HCT116 (cell line): ENCODE data around the gene ENTPD7. TPM values are rescaled to one million over a fixed set of nuclear protein-coding genes. Genes with fewer than 3 reads are reported as not detected.
A peak's percentile ranks its signal among the peaks of the same experiment; 100 is the strongest.
"Not testable (repeated sequence)": the region's sequence is repeated elsewhere in the genome, so short reads cannot be mapped to it uniquely, and the experiment has no call there.

Source experiments
- ATAC-seq: fragments of 200-7000 bp; cut with Tn5 transposase; 2 replicates; pipeline ENCODE4 v1.9.1; 2020; ENCODE audit warnings: mild to moderate bottlenecking, moderate library complexity
- BruUV-seq: library from RNA; stranded (reverse); fragments of 400-500 nt; replicated peaks from 2 replicates; lab custom pipeline; 2021; lab: Mats Ljungman, UMichigan
- CTCF ChIA-PET: fragments of 300-600 bp; sonication (Branson Sonifier 250); formaldehyde crosslinking; loops from one replicate; lab custom pipeline; 2021; ENCODE audit warnings: antibody characterized with exemption; lab: Charles Lee
- POLR2A ChIA-PET: fragments of 300-600, 350-600 bp; sonication (Branson Sonifier 250); formaldehyde crosslinking; loops from one replicate; lab custom pipeline; 2021; ENCODE audit warnings: antibody characterized with exemption; lab: Charles Lee
- RAD21 ChIA-PET, 2 experiments: fragments of 300-600 bp; sonication (Branson Sonifier 250); formaldehyde crosslinking; loops; one replicate each; lab custom pipeline; 2023; ENCODE audit warnings: low total read pairs in 2 of 2; ENCODE audit not compliant: uncharacterized antibody in 2 of 2, unreplicated experiment in 2 of 2, low non-redundant PET in 1 of 2; lab: Charles Lee
- DNase-seq: peaks from one replicate; pipeline ENCODE4 v3.0.0-alpha.2; 2010; ENCODE audit warnings: low read depth, low spot score
- H2AFZ ChIP-seq: fragments of 200-600 bp; shearing (Covaris generic), sonication (generic); 2 replicates; pipeline ENCODE4 v1.6.1; 2017; ENCODE audit warnings: low read depth, mixed run types, mixed read lengths, antibody characterized with exemption, low read length; ENCODE audit not compliant: poor library complexity, severe bottlenecking
- H3K27ac ChIP-seq: 2 replicates; pipeline ENCODE4 v1.5.1; 2012; ENCODE audit warnings: low read depth, low read length
- H3K27me3 ChIP-seq: fragments of 200-600 bp; sonication (generic); 2 replicates; pipeline ENCODE4 v1.6.1; 2016; ENCODE audit warnings: mixed run types, low read length, mixed read lengths; ENCODE audit not compliant: insufficient read depth
- H3K36me3 ChIP-seq, 2 experiments: fragments of 200-500 bp in 1 of 2; fragments of 200-600 bp in 1 of 2; sonication (Bioruptor generic) in 1 of 2; sonication (generic) in 1 of 2; 2 replicates each; pipeline versions ENCODE4 v1.5.1 to v1.6.1; 2014 to 2016; ENCODE audit warnings: low read length in 2 of 2, inconsistent platforms in 1 of 2, mixed read lengths in 1 of 2, mixed run types in 1 of 2; ENCODE audit not compliant: insufficient read depth in 2 of 2, control insufficient read depth in 1 of 2
- H3K4me1 ChIP-seq, 2 experiments: fragments of 200-600 bp in 1 of 2; sonication (generic) in 1 of 2; 2 replicates each; pipeline versions ENCODE4 v1.5.1 to v1.6.1; 2012 to 2017; ENCODE audit warnings: low read length in 2 of 2, inconsistent platforms in 1 of 2, mild to moderate bottlenecking in 1 of 2, mixed read lengths in 1 of 2, mixed run types in 1 of 2, moderate library complexity in 1 of 2; ENCODE audit not compliant: insufficient read depth in 2 of 2, control insufficient read depth in 1 of 2
- H3K4me2 ChIP-seq: fragments of 200-600 bp; sonication (generic); 2 replicates; pipeline ENCODE4 v1.6.1; 2017; ENCODE audit warnings: mixed run types, low read length, mixed read lengths
- H3K4me3 ChIP-seq, 2 experiments: fragments of 200-600 bp in 1 of 2; sonication (generic) in 1 of 2; replicated peaks in 1 of 2; 2 replicates each; pipeline ENCODE4 v1.5.1; 2011 to 2016; ENCODE audit warnings: low read length in 2 of 2, control low read depth in 1 of 2, low read depth in 1 of 2, mild to moderate bottlenecking in 1 of 2, mixed read lengths in 1 of 2, mixed run types in 1 of 2
- H3K79me2 ChIP-seq: fragments of 200-600 bp; sonication (generic); 2 replicates; pipeline ENCODE4 v1.6.1; 2017; ENCODE audit warnings: mild to moderate bottlenecking, mixed run types, low read length, moderate library complexity, mixed read lengths; ENCODE audit not compliant: insufficient read depth
- H3K9ac ChIP-seq: fragments of 200-600 bp; sonication (generic); 2 replicates; pipeline ENCODE4 v1.6.1; 2016; ENCODE audit warnings: low read length, mixed read lengths
- H3K9me2 ChIP-seq: fragments of 200-600 bp; sonication (generic), shearing (Covaris generic); 2 replicates; pipeline ENCODE4 v1.6.1; 2017; ENCODE audit warnings: mixed run types, mild to moderate bottlenecking, moderate library complexity; ENCODE audit not compliant: insufficient read depth
- H3K9me3 ChIP-seq, 2 experiments: fragments of 200-500 bp in 1 of 2; fragments of 200-600 bp in 1 of 2; sonication (Bioruptor generic) in 1 of 2; sonication (generic) in 1 of 2; 2 replicates each; pipeline ENCODE4 v1.6.1; 2014 to 2017; ENCODE audit warnings: low read length in 2 of 2, mixed read lengths in 2 of 2, inconsistent platforms in 1 of 2, low read depth in 1 of 2, mild to moderate bottlenecking in 1 of 2, mixed run types in 1 of 2, moderate library complexity in 1 of 2; ENCODE audit not compliant: control insufficient read depth in 1 of 2, insufficient read depth in 1 of 2
- H4K20me1 ChIP-seq: fragments of 200-600 bp; sonication (generic), shearing (Covaris generic); 2 replicates; pipeline ENCODE4 v1.6.1; 2017; ENCODE audit warnings: mixed run types, mild to moderate bottlenecking, moderate library complexity; ENCODE audit not compliant: insufficient read depth
- ATF3 ChIP-seq: IDR thresholded peaks from 2 replicates; pipeline ENCODE4 v1.6.1; 2012
- CEBPB ChIP-seq: IDR thresholded peaks from 2 replicates; pipeline ENCODE4 v1.6.1; 2012; ENCODE audit warnings: low read depth
- EGR1 ChIP-seq: IDR thresholded peaks from 2 replicates; pipeline ENCODE4 v1.6.1; 2012; ENCODE audit warnings: low read depth
- EZH2 ChIP-seq: fragments of 200-600 bp; sonication (generic); IDR thresholded peaks from 2 replicates; pipeline ENCODE4 v1.6.1; 2017; ENCODE audit warnings: antibody characterized with exemption, mixed run types
- RAD21 ChIP-seq: IDR thresholded peaks from 2 replicates; pipeline ENCODE4 v1.6.1; 2012; ENCODE audit warnings: low read depth, mild to moderate bottlenecking
- SRF ChIP-seq: IDR thresholded peaks from 2 replicates; pipeline ENCODE4 v1.6.1; 2012; ENCODE audit warnings: low read depth
- intact Hi-C: fragments of 100-400 bp; cut with micrococcal nuclease; formaldehyde crosslinking; loops from 2 replicates; pipeline ENCODE4 v1.10.0; 2022
- total RNA-seq: library from RNA; stranded (reverse); gene quantifications from one replicate; pipeline ENCODE4 v1.2.1, GENCODE V29; 2021; ENCODE audit not compliant: unreplicated experiment

ENTPD7 gene
- total RNA-seq, 1 experiment from 2014 or later = 12.3 TPM

DNA sequence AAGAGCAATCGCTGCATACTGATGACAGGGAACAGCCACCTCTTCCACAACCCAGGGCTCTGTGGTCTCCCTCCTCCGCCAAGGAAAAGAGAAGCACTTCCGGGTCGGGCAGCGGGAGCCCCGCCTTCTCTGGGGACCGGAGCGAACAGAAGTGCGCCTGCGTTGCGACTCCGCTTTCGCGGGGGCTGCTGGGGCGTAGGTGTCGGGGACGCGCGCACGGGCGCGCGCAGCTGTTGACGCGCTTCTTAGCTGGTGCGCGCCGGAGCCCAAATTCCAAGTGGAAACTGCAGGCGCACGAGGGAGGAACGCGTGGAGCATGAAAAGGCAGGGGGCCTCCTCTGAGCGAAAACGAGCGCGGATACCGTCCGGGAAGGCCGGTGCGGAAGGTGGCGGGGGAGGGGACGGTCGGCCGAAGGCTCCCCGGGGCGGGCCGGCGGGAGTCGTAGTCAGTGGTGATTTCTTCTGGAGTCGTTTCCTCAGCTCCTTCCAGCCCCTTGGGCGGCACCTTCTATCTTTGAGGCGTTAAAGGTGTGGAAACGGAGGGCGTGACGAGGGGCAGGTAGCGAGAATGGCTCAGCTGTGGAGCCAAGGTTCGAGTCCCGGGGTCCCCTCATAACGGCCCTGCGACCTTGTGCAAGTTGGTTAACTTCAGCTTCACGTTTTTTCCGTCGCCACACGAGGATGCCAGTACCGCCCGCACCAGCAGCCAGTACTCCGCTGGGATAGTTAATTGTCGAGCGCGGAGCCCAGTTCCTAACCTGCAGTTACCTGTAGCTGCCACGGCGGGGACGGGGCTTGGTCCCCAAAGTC lies 72.9 kb downstream of the ENTPD7 start, which contains the start of the genes COX15 and CUTC (continued):
- TF ChIP-seq CEBPB (no peak), SRF (no peak), EGR1 (peak; percentile 85), EZH2 (no peak), ATF3 (no peak), RAD21 (peak; percentile 62)

DNA sequence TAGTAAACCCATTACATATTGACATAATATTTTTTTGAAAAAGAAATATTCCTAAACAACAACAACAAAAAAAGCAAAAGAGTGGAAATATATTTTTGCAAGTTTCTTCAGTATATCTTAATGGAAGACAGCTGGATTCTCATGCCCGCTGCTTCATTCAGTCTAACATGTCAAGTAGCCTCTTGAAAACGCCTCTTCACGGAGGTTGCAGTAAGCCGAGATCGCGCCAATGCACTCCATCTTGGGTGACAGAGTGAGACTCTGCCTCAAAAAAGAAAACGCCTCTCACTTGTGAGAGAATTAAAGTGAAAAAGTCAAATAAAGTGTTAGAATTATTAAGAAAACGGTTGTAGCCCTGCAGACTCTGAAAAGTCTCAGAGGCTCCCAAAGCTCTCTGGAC lies 74.1 kb downstream of the ENTPD7 start:
- BruUV-seq = no TSS peak
- no peaks in the 10 kb centered on the region for H3K9me2 ChIP-seq
- H3K4me3 ChIP-seq = peak overlapping the region; percentile 80 to 94
- CTCF ChIA-PET = interaction anchor here (1.2 to 1.8 kb wide), 5 partner anchors 10 to 112 kb away, joined by 4 to 8 read pairs (median 5); no protein-coding TSS in a partner anchor
- H3K9ac ChIP-seq = peak overlapping the region; percentile 83
- ATAC-seq = no peak
- no peak overlapping the region for H2AFZ ChIP-seq
- no peaks in the 10 kb centered on the region for H4K20me1 ChIP-seq
- peak overlapping the region; percentile 76 for H3K4me2 ChIP-seq
- H3K9me3 ChIP-seq = no peaks in the 10 kb centered on the region
- no peak for TF ChIP-seq RAD21
- peaks cover 27 to 31% of the 10 kb centered on the region in 2 experiments for H3K36me3 ChIP-seq
- DNase-seq = no peak
- H3K27me3 ChIP-seq = no peaks in the 10 kb centered on the region
- RAD21 ChIA-PET = interaction anchor here in 1 of 2 experiments (0.7 to 1.8 kb wide), 2 partner anchors 53 to 55 kb away, joined by 4 to 5 read pairs; no protein-coding TSS in a partner anchor
- H3K79me2 ChIP-seq = peaks cover 79% of the 10 kb centered on the region
- POLR2A ChIA-PET = interaction anchor here (0.9 to 2.9 kb wide), 6 partner anchors 8 to 112 kb away, joined by 3 to 17 read pairs (median 6); partner anchors contain the start of gene ABCC2
- intact Hi-C loops = loop anchor here (5.0 to 10.0 kb wide), 2 partner anchors 301 to 451 kb away; partner anchors contain the start of genes ERLIN1 and GOT1
- H3K27ac ChIP-seq = peak overlapping the region; percentile 99
- peaks cover 15 to 16% of the 10 kb centered on the region in 2 experiments; a peak in 3 of 4 replicates for H3K4me1 ChIP-seq

DNA sequence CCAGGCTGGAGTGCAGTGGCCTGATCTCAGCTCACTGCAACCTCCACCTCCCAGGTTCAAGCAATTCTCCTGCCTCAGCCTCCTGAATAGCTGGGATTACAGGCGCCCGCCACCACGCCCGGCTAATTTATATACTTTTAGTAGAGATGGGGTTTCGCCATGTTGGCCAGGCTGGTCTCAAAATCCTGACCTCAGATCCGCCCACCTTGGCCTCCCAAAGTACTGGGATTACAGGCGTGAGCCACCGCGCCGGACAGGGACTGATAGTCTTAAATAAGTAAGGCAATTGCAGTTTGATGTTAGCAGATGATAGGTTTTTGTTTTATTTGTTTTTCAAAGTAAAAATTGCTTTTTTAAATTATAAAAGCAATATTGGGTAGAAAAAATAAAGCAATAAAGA lies 74.8 kb downstream of the ENTPD7 start:
- H3K9ac ChIP-seq, H3K27me3 ChIP-seq, H2AFZ ChIP-seq, H3K9me2 ChIP-seq, RAD21 ChIA-PET, ATAC-seq, POLR2A ChIA-PET, BruUV-seq, H3K4me2 ChIP-seq, H4K20me1 ChIP-seq, H3K4me3 ChIP-seq, H3K9me3 ChIP-seq, DNase-seq: not testable (repeated sequence)
- H3K27ac ChIP-seq = peak overlapping the region; percentile 99
- intact Hi-C loops = loop anchor here (5.0 to 10.0 kb wide), 2 partner anchors 302 to 451 kb away; partner anchors contain the start of genes ERLIN1 and GOT1
- H3K36me3 ChIP-seq = peaks cover 28 to 33% of the 10 kb centered on the region in 2 experiments
- CTCF ChIA-PET = interaction anchor here (1.8 kb wide), 1 partner anchor 24 kb away, joined by 4 read pairs; no protein-coding TSS in a partner anchor
- peaks cover 15 to 16% of the 10 kb centered on the region in 2 experiments; a peak in 3 of 4 replicates for H3K4me1 ChIP-seq
- peaks cover 86% of the 10 kb centered on the region for H3K79me2 ChIP-seq
